HG02870 (cell line): ENCODE measurements around the gene KLF15.

ENCODE experiments used
- ATAC-seq: cut with Tn5 transposase; IDR thresholded peaks from one replicate; pipeline ENCODE4 v1.9.1; 2021; ENCODE audit warnings: mild to moderate bottlenecking, moderate library complexity; ENCODE audit not compliant: unreplicated experiment

Gene KLF15

DNA sequence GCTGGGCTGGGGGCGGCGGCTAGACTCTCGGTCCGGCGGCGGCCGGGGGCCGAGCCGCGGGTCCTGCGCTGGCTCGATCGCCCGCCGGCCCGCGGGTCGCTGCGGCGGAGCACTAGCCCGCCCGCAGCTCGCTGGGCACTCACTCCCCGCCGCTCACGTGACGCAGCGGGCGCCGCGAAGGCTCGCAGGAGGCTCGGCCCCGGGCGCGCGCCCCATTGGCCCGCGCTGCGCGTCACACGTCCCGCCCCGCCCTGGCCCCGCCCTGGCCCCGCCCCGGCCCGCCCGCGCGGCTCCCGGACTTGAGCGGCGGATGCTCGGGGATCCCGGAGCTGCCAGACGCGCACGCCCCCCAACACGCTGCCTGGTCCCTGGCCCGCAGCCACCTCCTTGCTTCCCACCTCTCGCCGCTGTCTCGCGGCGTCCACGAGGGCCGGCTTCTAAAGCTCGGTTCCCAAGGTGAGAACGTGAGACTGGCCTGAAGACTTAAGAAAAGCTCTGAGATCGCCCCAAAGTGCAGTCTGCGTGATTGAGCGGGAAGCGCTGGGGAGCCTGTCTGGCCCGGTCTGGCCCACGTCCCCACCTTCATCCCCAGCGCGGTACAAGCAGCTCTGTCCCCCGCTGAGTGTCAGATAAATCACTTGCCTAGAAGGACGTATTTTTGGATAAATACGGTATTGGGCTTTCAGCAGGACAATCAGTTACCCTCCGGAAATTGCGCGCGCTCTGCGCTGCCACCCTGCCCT, at the start of gene KLF15:
Gene KLF15, minus strand, starts transcription at position 114 of the 743 bp plus-strand sequence. CDS start 4,486 bp downstream, outside the sequence.
- peak; percentile 61 for ATAC-seq

GRCh38 chr3:126406389-126407296, 49.4 kb upstream of the KLF15 start:
- no peak for ATAC-seq

DNA sequence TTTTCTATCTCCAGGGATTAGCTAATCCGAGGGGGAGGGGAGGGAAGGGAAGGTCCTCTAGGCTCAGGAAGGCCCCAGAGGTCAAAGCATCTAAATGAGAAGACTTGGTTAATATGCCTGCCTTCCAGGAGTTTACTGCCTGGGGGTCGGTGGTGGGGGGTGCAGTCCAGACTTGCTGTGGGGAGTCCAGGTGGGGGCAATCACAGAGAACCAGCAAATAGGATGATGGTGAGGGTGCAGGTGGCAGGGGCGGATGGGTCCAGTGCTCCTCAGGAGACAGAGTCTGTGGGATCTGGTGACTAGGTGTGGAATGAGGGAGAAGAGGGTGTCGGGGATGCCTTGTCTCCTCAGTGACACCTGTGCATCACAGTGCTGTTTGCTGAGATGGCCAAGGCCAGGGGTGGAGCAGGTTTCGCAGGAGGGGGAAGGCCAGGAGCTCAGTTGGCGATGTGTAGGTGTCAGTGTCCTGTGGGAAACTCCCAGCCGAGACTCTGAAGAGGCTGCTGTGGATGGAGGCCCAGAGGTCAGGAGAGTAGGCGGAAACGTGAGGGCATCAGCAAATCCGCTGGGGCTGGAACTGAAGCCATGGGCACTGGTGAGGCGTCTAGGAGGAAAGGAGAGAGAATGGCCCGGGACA, 45.6 kb upstream of the KLF15 start:
- ATAC-seq: no peak

- no peak for ATAC-seq
Observed at GRCh38 chr3:126402178-126402577, 45.0 kb upstream of the KLF15 start.

GRCh38 chr3:126401611-126402160, 44.5 kb upstream of the KLF15 start:
- ATAC-seq: no peak

DNA sequence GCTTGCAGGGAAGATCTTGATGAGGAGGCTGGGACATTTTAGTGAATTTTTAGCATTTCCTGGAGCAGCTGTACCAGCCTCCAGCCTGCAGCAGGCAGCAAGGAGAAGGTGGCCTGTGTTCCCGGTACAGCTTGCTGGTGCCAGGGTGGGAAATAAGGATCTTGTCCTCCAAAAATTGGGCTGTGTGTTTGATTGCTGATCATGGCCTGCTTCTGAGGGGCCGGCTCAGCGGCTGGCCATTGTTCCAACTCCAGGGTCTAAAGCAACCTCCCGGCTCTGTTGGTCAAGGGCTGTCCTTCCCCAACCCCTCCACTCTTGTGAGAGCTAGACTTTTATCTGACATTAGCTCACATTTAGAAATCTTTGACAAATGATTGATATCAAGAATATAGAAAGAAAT, 42.5 kb upstream of the KLF15 start:
- ATAC-seq: no peak

DNA sequence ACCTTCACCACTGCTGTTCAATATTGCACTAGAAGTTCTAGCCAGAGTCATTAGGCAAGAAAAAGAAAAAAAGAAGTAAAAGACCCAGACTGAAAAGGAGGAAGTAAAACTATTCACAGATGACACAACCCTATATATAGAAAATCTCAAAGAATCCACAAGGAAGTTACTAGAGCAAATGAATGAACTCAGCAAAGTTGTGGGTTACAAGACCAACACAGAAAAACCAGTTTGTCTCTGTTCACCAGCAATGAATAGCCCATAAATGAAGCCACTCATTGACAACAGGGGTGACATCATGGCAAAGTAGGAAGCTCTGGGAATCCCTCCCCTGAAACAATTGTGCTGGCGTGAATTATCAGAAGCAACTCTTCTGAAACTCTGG, 42.1 kb upstream of the KLF15 start:
- no peak for ATAC-seq

- no peak for ATAC-seq
Observed at GRCh38 chr3:126398423-126399350, 41.5 kb upstream of the KLF15 start.

DNA sequence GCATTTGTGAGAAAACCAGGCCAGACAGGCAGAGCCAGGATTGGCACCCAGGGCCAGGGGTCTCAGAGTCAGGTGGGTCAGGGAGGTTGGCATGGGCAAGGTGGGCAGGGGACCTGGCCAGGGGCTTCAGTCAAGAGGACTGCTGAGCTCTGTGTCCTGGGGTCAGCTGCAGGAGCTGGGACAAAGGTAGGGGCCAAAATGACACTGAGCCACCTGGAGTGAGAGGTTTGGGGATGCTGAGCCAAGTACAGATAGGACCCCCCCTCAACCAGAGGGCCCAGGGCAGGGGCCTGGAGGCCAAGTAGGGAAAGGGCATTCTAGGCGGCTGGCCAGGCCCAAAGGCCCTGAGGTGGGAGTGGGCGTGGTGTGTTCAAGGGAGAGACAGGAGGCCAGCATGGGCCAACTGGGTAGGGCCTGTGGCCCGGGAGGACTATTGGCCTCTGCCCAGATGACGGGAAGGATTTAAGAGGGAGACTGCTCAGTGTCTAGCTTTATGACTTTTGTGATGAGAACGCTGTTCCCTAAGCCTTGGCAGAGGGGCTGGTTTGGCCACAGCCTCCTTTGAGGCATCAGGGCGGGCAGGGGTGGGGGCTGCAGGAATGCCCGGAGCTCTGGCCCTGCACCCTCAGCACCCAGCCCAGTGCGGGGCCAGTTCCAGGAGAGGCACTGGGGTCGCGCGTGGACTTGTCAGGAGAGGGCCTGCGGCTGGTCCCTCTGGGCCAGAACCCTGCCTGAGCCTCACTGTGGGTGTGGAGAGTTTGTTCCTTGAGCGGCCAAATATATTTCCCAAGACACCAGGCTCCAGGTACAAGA, 40.6 kb upstream of the KLF15 start:
- no peak for ATAC-seq

DNA sequence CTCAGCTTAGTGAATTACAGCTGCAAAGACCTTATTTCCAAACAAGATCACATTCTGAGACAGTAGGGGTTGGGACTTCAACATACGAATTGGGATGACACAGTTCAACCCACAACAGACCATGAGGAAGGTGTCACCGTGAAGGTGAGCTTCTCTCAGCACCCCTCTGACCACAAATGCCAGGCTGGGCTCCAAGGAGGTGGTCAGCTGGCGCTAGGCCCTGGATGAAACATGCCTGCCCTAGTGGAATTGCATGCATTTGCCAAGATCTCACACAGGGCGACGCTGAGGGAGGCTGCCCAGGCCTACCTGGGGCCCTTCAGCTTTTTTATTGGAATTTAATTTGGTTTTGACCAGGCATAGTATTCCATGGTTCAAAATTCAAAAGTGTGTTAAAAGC, 39.3 kb upstream of the KLF15 start:
- ATAC-seq: no peak

DNA sequence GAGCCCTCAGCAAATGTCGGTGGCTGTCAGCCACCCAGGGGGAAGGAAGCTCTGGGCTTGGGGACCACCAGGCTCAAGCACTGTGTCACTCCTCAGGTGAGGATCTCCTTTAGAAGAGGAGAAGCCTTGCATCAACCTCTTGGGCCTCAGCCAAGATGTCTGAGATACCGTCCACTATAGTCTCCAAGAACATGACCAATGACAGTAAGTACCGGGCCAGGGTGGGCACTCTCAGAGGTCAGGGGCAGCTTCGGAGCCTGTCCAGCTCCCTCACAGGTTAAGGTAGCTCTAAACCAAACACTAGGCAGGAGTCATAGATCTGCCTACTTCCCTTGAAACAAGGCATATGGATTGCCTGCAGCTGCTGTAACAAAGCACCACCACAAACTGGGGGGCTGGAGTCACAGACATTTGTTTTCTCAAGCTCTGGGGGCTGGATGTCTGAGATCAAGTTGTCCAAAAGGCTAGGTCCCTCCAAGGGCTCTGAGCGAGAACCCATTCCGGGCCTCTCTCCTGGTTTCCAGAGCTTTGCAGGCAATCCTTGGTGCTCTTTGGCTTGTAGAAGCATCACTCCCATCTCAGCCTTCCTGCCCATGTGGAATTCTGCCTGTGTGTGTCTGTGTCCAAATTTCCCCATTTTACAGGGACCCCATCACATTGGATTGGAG, 38.8 kb upstream of the KLF15 start:
- ATAC-seq: no peak

- ATAC-seq: no peak
Observed at GRCh38 chr3:126394977-126395321, 37.7 kb upstream of the KLF15 start.

GRCh38 chr3:126394179-126394976, 37.2 kb upstream of the KLF15 start, which contains the start of gene CFAP100:
Gene CFAP100 (plus strand): TSS chr3:126394909. CDS start chr3:126396001, 1,092 bp downstream.
- no peak for ATAC-seq

- no peak for ATAC-seq
Observed at GRCh38 chr3:126393563-126393962, 36.4 kb upstream of the KLF15 start.

DNA sequence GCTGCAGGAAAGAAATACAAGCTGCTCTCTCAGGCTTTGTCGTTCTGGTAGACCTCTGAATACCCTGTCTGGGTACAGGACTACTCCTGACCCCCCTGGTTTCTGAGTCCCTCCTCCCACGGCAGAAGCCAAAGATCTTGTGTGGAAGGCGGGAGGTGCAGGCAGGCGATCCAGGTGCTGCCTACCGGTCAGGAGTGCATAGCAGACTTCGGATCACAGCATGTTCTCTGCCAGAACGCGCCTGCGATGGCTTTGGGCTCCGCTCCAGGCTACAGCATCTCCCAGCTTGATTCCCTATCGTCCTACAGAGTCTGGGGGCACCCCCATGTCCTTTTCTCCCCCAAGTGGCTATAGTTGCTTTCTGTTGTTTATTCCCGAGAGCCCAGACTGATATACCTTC, 35.0 kb upstream of the KLF15 start:
- ATAC-seq: no peak

- ATAC-seq: no peak
Observed at GRCh38 chr3:126391631-126392030, 34.4 kb upstream of the KLF15 start.

- no peak for ATAC-seq
Observed at GRCh38 chr3:126390751-126391150, 33.5 kb upstream of the KLF15 start.

DNA sequence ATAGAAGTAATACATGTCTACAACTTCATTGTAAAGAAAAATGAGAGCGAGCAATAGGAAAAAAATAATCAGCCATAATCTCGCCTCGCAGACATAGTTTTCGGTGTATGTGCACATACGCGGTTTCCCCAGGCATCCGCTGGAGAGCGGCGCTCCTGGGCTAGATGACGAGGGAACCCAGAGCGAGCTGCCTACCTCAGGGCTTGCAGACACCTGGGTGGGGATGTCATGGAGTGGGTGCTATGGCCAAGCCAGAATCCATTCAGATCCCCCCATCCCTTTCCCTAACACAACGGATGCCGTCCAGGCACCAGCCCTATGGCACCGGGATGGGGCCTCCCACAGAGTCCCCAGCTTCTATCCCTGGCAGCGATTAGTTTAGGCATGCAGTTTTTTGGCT, 33.0 kb upstream of the KLF15 start:
- no peak for ATAC-seq
